ENCODE measurements around the gene CBARP.

Gene CBARP

DNA sequence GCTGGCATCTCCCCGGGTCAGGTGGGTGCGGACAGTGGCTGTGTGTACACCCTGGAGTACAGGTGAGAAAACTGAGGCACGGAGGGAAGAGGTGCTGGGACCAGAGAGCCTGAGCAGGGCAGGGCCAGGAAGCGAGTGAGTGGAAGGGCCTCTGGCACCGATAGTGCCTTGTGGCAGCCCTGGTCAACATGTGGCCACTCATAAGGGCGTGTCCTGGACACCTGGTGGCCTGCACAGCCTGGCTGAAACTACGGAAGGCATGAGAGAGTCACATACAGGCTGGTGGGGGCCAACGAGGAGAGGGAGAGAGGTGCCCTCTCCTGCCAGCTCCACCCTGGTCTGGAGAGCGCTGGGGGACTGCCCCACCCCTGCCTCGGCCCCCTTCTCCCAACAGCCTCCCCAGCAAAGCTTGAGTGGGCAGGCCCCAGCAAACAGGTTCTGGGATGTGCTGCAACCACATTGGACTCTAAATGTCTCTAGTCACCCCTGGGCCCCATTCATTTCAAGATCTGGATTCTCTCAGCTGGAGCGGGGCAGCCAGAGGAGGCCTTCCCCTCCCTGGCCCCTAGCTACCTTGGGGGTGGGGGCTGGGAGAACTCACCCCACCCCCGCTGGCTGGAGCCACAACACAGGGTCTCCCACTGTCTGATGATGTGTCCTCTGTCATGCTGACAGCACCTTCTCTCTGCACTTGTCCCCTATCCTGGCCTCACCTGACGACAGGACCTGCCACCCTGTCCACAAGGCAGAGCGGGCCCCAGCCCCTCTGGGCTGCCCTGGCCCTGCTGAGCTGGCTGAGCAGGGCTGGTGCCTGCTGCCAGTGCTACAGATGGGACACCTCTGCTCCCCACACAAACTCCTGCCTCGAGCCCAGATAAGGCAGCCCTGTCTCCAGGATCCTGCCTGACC lies 5.8 kb downstream of the CBARP start (continued):
- TF ChIP-seq, protein P1, sequence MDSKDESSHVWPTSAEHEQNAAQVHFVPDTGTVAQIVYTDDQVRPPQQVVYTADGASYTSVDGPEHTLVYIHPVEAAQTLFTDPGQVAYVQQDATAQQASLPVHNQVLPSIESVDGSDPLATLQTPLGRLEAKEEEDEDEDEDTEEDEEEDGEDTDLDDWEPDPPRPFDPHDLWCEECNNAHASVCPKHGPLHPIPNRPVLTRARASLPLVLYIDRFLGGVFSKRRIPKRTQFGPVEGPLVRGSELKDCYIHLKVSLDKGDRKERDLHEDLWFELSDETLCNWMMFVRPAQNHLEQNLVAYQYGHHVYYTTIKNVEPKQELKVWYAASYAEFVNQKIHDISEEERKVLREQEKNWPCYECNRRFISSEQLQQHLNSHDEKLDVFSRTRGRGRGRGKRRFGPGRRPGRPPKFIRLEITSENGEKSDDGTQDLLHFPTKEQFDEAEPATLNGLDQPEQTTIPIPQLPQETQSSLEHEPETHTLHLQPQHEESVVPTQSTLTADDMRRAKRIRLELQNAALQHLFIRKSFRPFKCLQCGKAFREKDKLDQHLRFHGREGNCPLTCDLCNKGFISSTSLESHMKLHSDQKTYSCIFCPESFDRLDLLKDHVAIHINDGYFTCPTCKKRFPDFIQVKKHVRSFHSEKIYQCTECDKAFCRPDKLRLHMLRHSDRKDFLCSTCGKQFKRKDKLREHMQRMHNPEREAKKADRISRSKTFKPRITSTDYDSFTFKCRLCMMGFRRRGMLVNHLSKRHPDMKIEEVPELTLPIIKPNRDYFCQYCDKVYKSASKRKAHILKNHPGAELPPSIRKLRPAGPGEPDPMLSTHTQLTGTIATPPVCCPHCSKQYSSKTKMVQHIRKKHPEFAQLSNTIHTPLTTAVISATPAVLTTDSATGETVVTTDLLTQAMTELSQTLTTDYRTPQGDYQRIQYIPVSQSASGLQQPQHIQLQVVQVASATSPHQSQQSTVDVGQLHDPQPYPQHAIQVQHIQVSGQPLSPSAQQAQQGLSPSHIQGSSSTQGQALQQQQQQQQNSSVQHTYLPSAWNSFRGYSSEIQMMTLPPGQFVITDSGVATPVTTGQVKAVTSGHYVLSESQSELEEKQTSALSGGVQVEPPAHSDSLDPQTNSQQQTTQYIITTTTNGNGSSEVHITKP (tag by site-specific recombination; IDR thresholded peaks at IDR 0.05): no peak

DNA sequence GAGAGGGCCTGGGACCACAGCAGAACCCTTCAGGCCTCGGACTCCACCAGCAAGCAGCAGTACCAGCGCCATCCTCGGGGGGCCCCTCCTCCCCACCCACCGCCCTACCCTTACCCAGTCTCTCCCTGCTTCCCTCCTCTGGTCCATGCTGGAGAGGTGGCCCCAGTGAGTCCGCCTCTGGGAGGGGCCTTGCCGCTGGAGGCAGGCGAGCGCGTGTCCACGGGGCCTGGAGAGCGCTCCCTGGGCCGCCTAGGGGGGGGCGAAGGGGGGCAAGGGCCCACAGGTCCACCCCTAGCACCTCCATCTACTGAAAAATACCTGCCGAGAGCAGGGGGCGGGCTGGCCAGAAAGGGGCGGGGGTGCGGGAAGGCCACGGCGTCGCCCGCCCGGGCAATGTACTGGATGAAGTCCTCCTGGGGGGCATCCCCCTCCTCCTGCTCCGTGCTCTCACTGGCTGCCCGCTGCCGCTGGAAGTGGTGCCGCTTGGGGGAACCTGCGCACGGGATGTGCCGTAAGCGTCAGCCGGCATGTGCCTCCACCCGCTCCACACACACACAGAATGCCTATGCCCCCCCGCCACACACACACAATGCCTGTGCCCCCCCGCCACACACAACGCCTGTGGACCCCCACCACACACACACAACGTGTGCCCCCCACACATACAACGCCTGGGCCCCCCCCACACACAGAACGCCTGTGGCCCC lies 6.9 kb downstream of the CBARP start:
- Histone ChIP-seq H3K9me3 (ENCODE audit: control insufficient read depth, insufficient read depth, low read depth, low read length) (no peaks in the 10 kb centered on the region), H3K4me1 (ENCODE audit: control insufficient read depth, insufficient read depth, low read length) (no peaks in the 10 kb centered on the region), H3K36me3 (ENCODE audit: control insufficient read depth in 2 of 2, insufficient read depth in 1 of 2, low read length in 2 of 2) (peaks cover 0 to 62% of the 10 kb centered on the region in 2 experiments; a peak in 1 of 3 replicates), H3K27ac (ENCODE audit: extremely low read depth, low read depth, low read length) (no peak overlapping the region), H3K4me3 (ENCODE audit: low read depth, low read length) (no peak overlapping the region)
- POLR2A ChIA-PET: no interaction called here
- CTCF ChIA-PET: interaction anchor here (0.8 kb wide), 1 partner anchor 36 kb away, joined by 4 read pairs; no protein-coding TSS in a partner anchor
- TF ChIP-seq, protein P2, sequence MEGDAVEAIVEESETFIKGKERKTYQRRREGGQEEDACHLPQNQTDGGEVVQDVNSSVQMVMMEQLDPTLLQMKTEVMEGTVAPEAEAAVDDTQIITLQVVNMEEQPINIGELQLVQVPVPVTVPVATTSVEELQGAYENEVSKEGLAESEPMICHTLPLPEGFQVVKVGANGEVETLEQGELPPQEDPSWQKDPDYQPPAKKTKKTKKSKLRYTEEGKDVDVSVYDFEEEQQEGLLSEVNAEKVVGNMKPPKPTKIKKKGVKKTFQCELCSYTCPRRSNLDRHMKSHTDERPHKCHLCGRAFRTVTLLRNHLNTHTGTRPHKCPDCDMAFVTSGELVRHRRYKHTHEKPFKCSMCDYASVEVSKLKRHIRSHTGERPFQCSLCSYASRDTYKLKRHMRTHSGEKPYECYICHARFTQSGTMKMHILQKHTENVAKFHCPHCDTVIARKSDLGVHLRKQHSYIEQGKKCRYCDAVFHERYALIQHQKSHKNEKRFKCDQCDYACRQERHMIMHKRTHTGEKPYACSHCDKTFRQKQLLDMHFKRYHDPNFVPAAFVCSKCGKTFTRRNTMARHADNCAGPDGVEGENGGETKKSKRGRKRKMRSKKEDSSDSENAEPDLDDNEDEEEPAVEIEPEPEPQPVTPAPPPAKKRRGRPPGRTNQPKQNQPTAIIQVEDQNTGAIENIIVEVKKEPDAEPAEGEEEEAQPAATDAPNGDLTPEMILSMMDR (tag by site-specific recombination; IDR thresholded peaks at IDR 0.05): no peak
- TF ChIP-seq ZNF354C (tag by site-specific recombination; IDR thresholded peaks at IDR 0.05; ENCODE audit: borderline replicate concordance, low read depth): no peak
- TF ChIP-seq GLIS1 (tag by site-specific recombination; IDR thresholded peaks at IDR 0.05): peak; percentile 43
- TF ChIP-seq ZNF266 (tag by site-specific recombination; IDR thresholded peaks at IDR 0.05; ENCODE audit: low read depth): no peak
- TF ChIP-seq SP2 (tag by site-specific recombination; IDR thresholded peaks at IDR 0.05): peak; percentile 37; the same call in 1 of the 2 replicates
- TF ChIP-seq GLIS2 (tag by site-specific recombination; IDR thresholded peaks at IDR 0.05): peak; percentile 60; the same call in 1 of the 2 replicates
- TF ChIP-seq KLF8 (tag by site-specific recombination; IDR thresholded peaks at IDR 0.05): peak; percentile 54; the same call in 1 of the 2 replicates
- no peak for TF ChIP-seq ZNF677 (tag by site-specific recombination; IDR thresholded peaks at IDR 0.05)
- no peak for TF ChIP-seq ZNF624 (tag by site-specific recombination; IDR thresholded peaks at IDR 0.05)
- TF ChIP-seq ZBTB1 (tag by site-specific recombination; IDR thresholded peaks at IDR 0.05): no peak
- TF ChIP-seq, protein P3, sequence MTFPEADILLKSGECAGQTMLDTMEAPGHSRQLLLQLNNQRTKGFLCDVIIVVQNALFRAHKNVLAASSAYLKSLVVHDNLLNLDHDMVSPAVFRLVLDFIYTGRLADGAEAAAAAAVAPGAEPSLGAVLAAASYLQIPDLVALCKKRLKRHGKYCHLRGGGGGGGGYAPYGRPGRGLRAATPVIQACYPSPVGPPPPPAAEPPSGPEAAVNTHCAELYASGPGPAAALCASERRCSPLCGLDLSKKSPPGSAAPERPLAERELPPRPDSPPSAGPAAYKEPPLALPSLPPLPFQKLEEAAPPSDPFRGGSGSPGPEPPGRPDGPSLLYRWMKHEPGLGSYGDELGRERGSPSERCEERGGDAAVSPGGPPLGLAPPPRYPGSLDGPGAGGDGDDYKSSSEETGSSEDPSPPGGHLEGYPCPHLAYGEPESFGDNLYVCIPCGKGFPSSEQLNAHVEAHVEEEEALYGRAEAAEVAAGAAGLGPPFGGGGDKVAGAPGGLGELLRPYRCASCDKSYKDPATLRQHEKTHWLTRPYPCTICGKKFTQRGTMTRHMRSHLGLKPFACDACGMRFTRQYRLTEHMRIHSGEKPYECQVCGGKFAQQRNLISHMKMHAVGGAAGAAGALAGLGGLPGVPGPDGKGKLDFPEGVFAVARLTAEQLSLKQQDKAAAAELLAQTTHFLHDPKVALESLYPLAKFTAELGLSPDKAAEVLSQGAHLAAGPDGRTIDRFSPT (tag by site-specific recombination; IDR thresholded peaks at IDR 0.05): peak; percentile 15; the same call in 1 of the 2 replicates
- no peak for TF ChIP-seq ZNF202 (tag by site-specific recombination; IDR thresholded peaks at IDR 0.05; ENCODE audit: borderline replicate concordance)
- TF ChIP-seq ZFP69B (tag by site-specific recombination; IDR thresholded peaks at IDR 0.05): no peak
- peak; percentile 41 for TF ChIP-seq KLF1 (tag by site-specific recombination; IDR thresholded peaks at IDR 0.05)
- TF ChIP-seq, protein P4, sequence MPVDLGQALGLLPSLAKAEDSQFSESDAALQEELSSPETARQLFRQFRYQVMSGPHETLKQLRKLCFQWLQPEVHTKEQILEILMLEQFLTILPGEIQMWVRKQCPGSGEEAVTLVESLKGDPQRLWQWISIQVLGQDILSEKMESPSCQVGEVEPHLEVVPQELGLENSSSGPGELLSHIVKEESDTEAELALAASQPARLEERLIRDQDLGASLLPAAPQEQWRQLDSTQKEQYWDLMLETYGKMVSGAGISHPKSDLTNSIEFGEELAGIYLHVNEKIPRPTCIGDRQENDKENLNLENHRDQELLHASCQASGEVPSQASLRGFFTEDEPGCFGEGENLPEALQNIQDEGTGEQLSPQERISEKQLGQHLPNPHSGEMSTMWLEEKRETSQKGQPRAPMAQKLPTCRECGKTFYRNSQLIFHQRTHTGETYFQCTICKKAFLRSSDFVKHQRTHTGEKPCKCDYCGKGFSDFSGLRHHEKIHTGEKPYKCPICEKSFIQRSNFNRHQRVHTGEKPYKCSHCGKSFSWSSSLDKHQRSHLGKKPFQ (tag by site-specific recombination; IDR thresholded peaks at IDR 0.05): no peak
- TF ChIP-seq ZNF184 (tag by site-specific recombination; IDR thresholded peaks at IDR 0.05): no peak
- TF ChIP-seq ZNF596 (tag by site-specific recombination; IDR thresholded peaks at IDR 0.05): no peak
- TF ChIP-seq, protein P5, sequence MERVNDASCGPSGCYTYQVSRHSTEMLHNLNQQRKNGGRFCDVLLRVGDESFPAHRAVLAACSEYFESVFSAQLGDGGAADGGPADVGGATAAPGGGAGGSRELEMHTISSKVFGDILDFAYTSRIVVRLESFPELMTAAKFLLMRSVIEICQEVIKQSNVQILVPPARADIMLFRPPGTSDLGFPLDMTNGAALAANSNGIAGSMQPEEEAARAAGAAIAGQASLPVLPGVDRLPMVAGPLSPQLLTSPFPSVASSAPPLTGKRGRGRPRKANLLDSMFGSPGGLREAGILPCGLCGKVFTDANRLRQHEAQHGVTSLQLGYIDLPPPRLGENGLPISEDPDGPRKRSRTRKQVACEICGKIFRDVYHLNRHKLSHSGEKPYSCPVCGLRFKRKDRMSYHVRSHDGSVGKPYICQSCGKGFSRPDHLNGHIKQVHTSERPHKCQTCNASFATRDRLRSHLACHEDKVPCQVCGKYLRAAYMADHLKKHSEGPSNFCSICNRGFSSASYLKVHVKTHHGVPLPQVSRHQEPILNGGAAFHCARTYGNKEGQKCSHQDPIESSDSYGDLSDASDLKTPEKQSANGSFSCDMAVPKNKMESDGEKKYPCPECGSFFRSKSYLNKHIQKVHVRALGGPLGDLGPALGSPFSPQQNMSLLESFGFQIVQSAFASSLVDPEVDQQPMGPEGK (tag by site-specific recombination; IDR thresholded peaks at IDR 0.05): peak; percentile 46

All from HEK293 (cell line).